Keratinocyte (primary cell): ENCODE data around the gene CAND1. TPM values are rescaled to one million over a fixed set of nuclear protein-coding genes. Genes with fewer than 3 reads are reported as not detected.

Source experiments
- DNase-seq: peaks from one replicate; pipeline ENCODE4 v3.0.0-alpha.2; 2011; ENCODE audit warnings: low read depth, missing footprints, low spot score
- FAIRE-seq: peaks from 2 replicates; lab custom pipeline; 2011; peaks lifted over from hg19 to GRCh38; lab: Jason Lieb, UNC
- H2AFZ ChIP-seq: 2 replicates; pipeline ENCODE4 v1.6.0; 2012; ENCODE audit warnings: low read length, control low read depth, inconsistent platforms; ENCODE audit not compliant: control insufficient read depth
- H3K27ac ChIP-seq: 2 replicates; pipeline ENCODE4 v1.5.1; 2011; ENCODE audit warnings: low read length; ENCODE audit not compliant: control insufficient read depth, insufficient read depth
- H3K27me3 ChIP-seq: 3 replicates; pipeline ENCODE4 v1.6.0; 2011; ENCODE audit warnings: low read length; ENCODE audit not compliant: control insufficient read depth, insufficient read depth; ENCODE audit errors: extremely low read depth
- H3K36me3 ChIP-seq, 2 experiments: 2 replicates in 1 of 2; 3 replicates in 1 of 2; pipeline ENCODE4 v1.5.1; 2011; ENCODE audit warnings: low read length in 2 of 2, mild to moderate bottlenecking in 1 of 2; ENCODE audit not compliant: control insufficient read depth in 2 of 2, insufficient read depth in 2 of 2; ENCODE audit errors: extremely low read depth in 1 of 2
- H3K4me1 ChIP-seq: 3 replicates; pipeline ENCODE4 v1.5.1; 2011; ENCODE audit warnings: low read length; ENCODE audit not compliant: control insufficient read depth, insufficient read depth; ENCODE audit errors: extremely low read depth
- H3K4me2 ChIP-seq: 3 replicates; pipeline ENCODE4 v1.6.0; 2011; ENCODE audit warnings: low read depth, low read length; ENCODE audit not compliant: control insufficient read depth, insufficient read depth; ENCODE audit errors: extremely low read depth
- H3K4me3 ChIP-seq, 3 experiments: fragments of 200-600 bp in 1 of 3; sonication (generic) in 1 of 3; 2 replicates in 2 of 3; 3 replicates in 1 of 3; pipeline ENCODE4 v1.5.1; 2011 to 2016; ENCODE audit warnings: low read length in 3 of 3, mild to moderate bottlenecking in 3 of 3, control low read depth in 2 of 3, inconsistent platforms in 1 of 3, low read depth in 1 of 3, mixed read lengths in 1 of 3, mixed run types in 1 of 3, moderate library complexity in 1 of 3; ENCODE audit not compliant: control insufficient read depth in 2 of 3, insufficient read depth in 2 of 3; ENCODE audit errors: extremely low read depth in 1 of 3
- H3K79me2 ChIP-seq: 2 replicates; pipeline ENCODE4 v1.6.0; 2012; ENCODE audit warnings: low read length; ENCODE audit not compliant: control insufficient read depth, insufficient read depth
- H3K9ac ChIP-seq: 3 replicates; pipeline ENCODE4 v1.6.0; 2011; ENCODE audit warnings: low read length; ENCODE audit not compliant: control insufficient read depth, insufficient read depth; ENCODE audit errors: extremely low read depth
- H3K9me1 ChIP-seq: 3 replicates; pipeline ENCODE4 v1.6.0; 2011; ENCODE audit warnings: low read length; ENCODE audit not compliant: control insufficient read depth, insufficient read depth; ENCODE audit errors: extremely low read depth
- H3K9me3 ChIP-seq: 2 replicates; pipeline ENCODE4 v1.5.1; 2012; ENCODE audit warnings: low read depth, low read length; ENCODE audit not compliant: control insufficient read depth
- H4K20me1 ChIP-seq: 3 replicates; pipeline ENCODE4 v1.6.0; 2011; ENCODE audit warnings: low read length; ENCODE audit not compliant: control insufficient read depth, insufficient read depth; ENCODE audit errors: extremely low read depth
- EZH2 ChIP-seq: IDR thresholded peaks from one replicate; pipeline ENCODE4 v1.6.1; 2012; ENCODE audit warnings: inconsistent platforms, mild to moderate bottlenecking, low read length, moderate library complexity
- dilution Hi-C: fragments of 300-500 bp; cut with MboI; formaldehyde crosslinking; loops from one replicate; pipeline ENCODE4 v1.7.0; 2020; ENCODE audit warnings: low sequenced_read_pairs; ENCODE audit not compliant: extremely low pct_ligation_motif_present
- polyA plus RNA-seq, 5 experiments: library from polyadenylated mRNA; depleted of rRNA in 3 of 5; stranded (reverse) in 3 of 5; stranded (forward) in 1 of 5; unstranded in 1 of 5; fragments of >200 nt; gene quantifications; 1 replicate in 1 of 5; 2 replicates in 3 of 5; 3 replicates in 1 of 5; pipeline versions ENCODE4 v1.2.1 to v1.2.3, GENCODE V29; 2011 to 2012; ENCODE audit warnings: missing spikeins in 2 of 5, low read depth in 1 of 5, low replicate concordance in 1 of 5
- TF ChIP-seq, protein P1 (sequence below), 3 experiments: IDR thresholded peaks in 1 of 3; conservative IDR thresholded peaks in 1 of 3; optimal IDR thresholded peaks in 1 of 3; 2 replicates in 2 of 3; 3 replicates in 1 of 3; pipeline versions ENCODE3 to v1.5.1; 2011; ENCODE audit warnings: low read length in 3 of 3, mild to moderate bottlenecking in 3 of 3, moderate library complexity in 2 of 3, control low read depth in 1 of 3, inconsistent platforms in 1 of 3; ENCODE audit not compliant: insufficient read depth in 2 of 3; ENCODE audit errors: extremely low read depth in 1 of 3

The CAND1 gene
- polyA plus RNA-seq, 1 donor (not counting 4 experiments of a cell fraction or from before 2014, with no cell fraction given): 121 TPM

DNA sequence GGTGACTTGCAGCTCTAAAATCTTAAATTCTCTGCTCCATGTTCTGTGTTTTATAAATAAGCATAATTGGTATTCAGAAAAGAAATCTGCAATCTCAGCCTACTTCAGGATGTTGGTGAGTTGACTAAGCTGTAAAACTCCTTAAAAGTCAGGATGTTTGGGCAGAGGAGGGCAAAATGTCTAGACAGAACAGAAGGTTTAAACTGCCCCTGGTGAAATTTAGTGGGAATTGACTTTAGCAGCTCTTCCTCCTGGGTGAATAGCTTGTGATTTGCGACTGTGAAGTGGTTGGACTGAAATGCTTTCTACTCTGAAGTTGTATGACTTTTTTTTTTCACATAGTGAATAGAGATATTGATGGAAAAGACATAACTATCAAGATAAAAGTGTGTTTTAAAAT is 85.8 kb downstream of the CAND1 start:
- H3K9ac ChIP-seq: no peak overlapping the region
- dilution Hi-C loops: no loop called here
- peak; percentile 23 for FAIRE-seq

DNA sequence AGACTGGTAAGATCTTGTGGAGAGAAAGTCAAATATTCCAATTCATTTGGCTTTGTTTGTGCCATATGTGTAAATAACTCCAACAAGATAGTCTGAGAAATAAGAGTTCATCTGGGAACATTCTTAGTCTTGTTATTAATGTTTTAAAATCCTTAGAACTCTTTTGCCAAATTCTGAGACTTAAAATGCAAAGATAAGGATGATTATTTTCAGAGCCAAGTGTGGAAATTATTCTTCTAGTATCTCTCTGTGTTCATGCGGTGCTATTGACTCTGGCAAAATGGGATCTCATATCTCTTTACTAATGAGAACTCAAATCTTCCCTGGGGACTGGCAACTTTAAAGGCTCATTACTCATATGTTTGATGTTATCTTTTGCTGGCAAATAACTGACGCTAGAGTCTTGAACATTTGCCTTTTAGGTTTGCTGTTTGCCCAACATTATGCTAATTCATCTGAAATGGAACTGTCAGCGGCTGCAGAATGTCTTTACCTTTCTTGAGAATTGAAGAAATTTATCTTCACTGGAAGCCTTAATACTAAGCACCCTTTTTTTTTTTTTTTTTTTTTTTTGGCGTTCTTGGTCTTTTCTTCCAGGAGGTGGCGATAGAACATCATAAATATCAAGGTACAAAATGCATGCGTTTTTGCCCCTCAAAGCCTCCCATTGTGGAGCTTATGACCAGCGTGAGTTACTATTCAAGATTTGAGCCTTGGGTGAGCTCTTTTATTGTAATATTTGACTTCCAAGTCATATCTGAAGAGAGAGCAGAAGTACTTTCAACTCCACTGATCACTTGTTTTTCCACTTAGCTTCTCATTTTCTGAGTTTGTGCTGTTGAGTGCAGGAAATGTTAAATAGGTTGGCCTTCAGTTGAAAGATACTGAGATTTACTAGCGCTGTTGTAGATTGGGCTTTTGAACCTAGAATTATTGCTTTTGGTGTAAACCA is 86.5 kb downstream of the CAND1 start:
- Histone ChIP-seq H4K20me1 (no peaks in the 10 kb centered on the region), H3K79me2 (no peaks in the 10 kb centered on the region), H3K4me3 (no peak overlapping the region), H3K27ac (no peak overlapping the region), H3K4me2 (no peak overlapping the region), H3K27me3 (no peaks in the 10 kb centered on the region), H3K36me3 (peaks cover 0 to 1% of the 10 kb centered on the region in 2 experiments), H2AFZ (no peak overlapping the region), H3K9ac (no peak overlapping the region), H3K9me3 (no peaks in the 10 kb centered on the region), H3K4me1 (no peaks in the 10 kb centered on the region), H3K9me1 (no peaks in the 10 kb centered on the region)
- FAIRE-seq: peak; percentile 20
- DNase-seq: no peak
- dilution Hi-C loops: no loop called here
- TF ChIP-seq, protein P1, sequence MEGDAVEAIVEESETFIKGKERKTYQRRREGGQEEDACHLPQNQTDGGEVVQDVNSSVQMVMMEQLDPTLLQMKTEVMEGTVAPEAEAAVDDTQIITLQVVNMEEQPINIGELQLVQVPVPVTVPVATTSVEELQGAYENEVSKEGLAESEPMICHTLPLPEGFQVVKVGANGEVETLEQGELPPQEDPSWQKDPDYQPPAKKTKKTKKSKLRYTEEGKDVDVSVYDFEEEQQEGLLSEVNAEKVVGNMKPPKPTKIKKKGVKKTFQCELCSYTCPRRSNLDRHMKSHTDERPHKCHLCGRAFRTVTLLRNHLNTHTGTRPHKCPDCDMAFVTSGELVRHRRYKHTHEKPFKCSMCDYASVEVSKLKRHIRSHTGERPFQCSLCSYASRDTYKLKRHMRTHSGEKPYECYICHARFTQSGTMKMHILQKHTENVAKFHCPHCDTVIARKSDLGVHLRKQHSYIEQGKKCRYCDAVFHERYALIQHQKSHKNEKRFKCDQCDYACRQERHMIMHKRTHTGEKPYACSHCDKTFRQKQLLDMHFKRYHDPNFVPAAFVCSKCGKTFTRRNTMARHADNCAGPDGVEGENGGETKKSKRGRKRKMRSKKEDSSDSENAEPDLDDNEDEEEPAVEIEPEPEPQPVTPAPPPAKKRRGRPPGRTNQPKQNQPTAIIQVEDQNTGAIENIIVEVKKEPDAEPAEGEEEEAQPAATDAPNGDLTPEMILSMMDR (optimal IDR thresholded peaks at IDR 0.05 in 1 of 3, IDR thresholded peaks at IDR 0.05 in 1 of 3, conservative IDR thresholded peaks at IDR 0.05 in 1 of 3; ENCODE audit: extremely low read depth in 1 of 3, insufficient read depth in 2 of 3, low read length in 3 of 3): peak; percentile 17 to 47 (median 37)
- no peak for TF ChIP-seq EZH2

More for the DNA sequence above, 85.8 kb downstream of the CAND1 start:
- H3K4me3 ChIP-seq: no peak overlapping the region
- no peak for DNase-seq
- no peaks in the 10 kb centered on the region for H3K79me2 ChIP-seq
- no peaks in the 10 kb centered on the region for H3K9me3 ChIP-seq
- no peaks in the 10 kb centered on the region for H3K27me3 ChIP-seq
- no peak for TF ChIP-seq EZH2
- TF ChIP-seq, protein P1 (optimal IDR thresholded peaks at IDR 0.05 in 1 of 3, IDR thresholded peaks at IDR 0.05 in 1 of 3, conservative IDR thresholded peaks at IDR 0.05 in 1 of 3; ENCODE audit: extremely low read depth in 1 of 3, insufficient read depth in 2 of 3, low read length in 3 of 3): no peak
- H3K4me2 ChIP-seq: no peak overlapping the region
- H3K4me1 ChIP-seq: no peaks in the 10 kb centered on the region
- no peak overlapping the region for H2AFZ ChIP-seq
- no peaks in the 10 kb centered on the region for H3K9me1 ChIP-seq
- H3K27ac ChIP-seq: no peak overlapping the region
- H4K20me1 ChIP-seq: no peaks in the 10 kb centered on the region
- H3K36me3 ChIP-seq: peaks cover 0 to 1% of the 10 kb centered on the region in 2 experiments
